ENCODE measurements around the gene NOP16.

- TF ChIP-seq CTCF (IDR thresholded peaks at IDR 0.05) (no peak), EP300 (IDR thresholded peaks at IDR 0.05) (no peak), POLR2A (IDR thresholded peaks at IDR 0.05) (no peak)
Measured at GRCh38 chr5:176418251-176418650, 29.9 kb upstream of the NOP16 start.
